Measurements from ENCODE around the gene GFPT1. TPM values are rescaled to one million over a fixed set of nuclear protein-coding genes. Genes with fewer than 3 reads are reported as not detected.

Gene GFPT1
- total RNA-seq, 2 donors from 2014 or later: 218 to 289 TPM

GRCh38 chr2:69322631-69323030 is 64.4 kb downstream of the GFPT1 start:
- Histone ChIP-seq H3K4me1 (no peaks in the 10 kb centered on the region), H3K27me3 (no peaks in the 10 kb centered on the region), H3K36me3 (peaks cover 4% of the 10 kb centered on the region), H3K4me3 (no peak overlapping the region), H3K9me3 (no peaks in the 10 kb centered on the region), H3K27ac (no peak overlapping the region), H3K9ac (ENCODE audit: low read depth in 2 of 2, low read length in 2 of 2) (no peak overlapping the region)
- TF ChIP-seq, protein P1, sequence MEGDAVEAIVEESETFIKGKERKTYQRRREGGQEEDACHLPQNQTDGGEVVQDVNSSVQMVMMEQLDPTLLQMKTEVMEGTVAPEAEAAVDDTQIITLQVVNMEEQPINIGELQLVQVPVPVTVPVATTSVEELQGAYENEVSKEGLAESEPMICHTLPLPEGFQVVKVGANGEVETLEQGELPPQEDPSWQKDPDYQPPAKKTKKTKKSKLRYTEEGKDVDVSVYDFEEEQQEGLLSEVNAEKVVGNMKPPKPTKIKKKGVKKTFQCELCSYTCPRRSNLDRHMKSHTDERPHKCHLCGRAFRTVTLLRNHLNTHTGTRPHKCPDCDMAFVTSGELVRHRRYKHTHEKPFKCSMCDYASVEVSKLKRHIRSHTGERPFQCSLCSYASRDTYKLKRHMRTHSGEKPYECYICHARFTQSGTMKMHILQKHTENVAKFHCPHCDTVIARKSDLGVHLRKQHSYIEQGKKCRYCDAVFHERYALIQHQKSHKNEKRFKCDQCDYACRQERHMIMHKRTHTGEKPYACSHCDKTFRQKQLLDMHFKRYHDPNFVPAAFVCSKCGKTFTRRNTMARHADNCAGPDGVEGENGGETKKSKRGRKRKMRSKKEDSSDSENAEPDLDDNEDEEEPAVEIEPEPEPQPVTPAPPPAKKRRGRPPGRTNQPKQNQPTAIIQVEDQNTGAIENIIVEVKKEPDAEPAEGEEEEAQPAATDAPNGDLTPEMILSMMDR (IDR thresholded peaks at IDR 0.05): no peak
- intact Hi-C loops (cut with DNase I): no loop called here
- no peak for DNase-seq

DNA sequence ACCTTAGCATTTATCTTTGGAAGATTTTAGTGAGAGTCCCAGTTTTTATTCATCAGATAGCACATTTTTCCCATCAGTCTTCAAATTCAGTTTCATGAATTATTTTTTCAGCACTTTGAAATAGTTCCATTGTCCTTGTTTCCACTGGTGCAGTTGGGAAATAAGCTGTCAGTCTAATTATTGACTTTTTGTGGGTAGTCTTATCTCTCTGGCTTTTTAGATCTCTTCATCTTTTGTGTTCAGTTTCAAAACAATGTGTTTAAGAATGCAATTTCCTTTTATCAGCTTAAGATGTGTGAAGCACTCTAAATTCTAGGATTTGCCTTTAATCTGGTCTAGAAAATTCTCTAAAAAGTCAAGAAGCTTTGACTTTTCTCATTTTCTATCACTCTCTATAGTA is 70.5 kb downstream of the GFPT1 start:
- Histone ChIP-seq H3K27ac (no peak overlapping the region), H3K9ac (ENCODE audit: low read depth in 2 of 2, low read length in 2 of 2) (no peak overlapping the region), H3K27me3 (no peaks in the 10 kb centered on the region), H3K4me3 (no peak overlapping the region), H3K4me1 (no peaks in the 10 kb centered on the region), H3K36me3 (no peaks in the 10 kb centered on the region), H3K9me3 (no peaks in the 10 kb centered on the region)
- intact Hi-C loops (cut with DNase I): no loop called here
- TF ChIP-seq, protein P1 (IDR thresholded peaks at IDR 0.05): no peak
- no peak for DNase-seq

DNA sequence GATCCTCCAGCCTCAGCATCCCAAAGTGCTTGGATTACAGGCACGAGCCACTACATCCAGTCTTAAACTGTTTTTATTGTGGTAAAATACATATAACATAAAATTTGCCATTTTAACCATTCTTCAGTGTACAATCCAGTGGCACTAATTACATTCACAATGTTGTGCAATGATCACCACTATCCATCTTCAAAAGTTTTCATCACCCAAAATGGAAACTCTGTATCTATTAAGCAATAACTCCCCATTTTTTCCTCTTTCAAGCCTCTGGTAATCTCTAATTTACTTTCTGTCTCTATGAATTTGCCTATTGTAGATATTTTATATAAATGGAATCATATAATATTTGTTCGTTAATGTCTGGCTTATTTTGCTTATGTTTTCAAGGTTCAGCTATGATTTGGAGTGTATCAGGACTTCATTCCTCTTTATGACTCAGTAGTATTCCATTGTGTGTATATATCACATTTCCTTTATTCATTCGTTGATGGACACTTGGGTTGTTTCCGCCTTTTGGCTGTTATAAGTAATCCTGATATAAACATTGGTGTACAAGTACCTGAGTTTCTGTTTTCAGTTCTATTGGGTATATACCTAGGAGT is 71.8 kb downstream of the GFPT1 start:
- Histone ChIP-seq H3K9me3 (no peaks in the 10 kb centered on the region), H3K36me3 (no peaks in the 10 kb centered on the region), H3K27ac (no peak overlapping the region), H3K4me1 (peaks cover 4% of the 10 kb centered on the region), H3K4me3 (no peak overlapping the region), H3K27me3 (no peaks in the 10 kb centered on the region), H3K9ac (ENCODE audit: low read depth in 2 of 2, low read length in 2 of 2) (no peak overlapping the region)
- intact Hi-C loops (cut with DNase I): no loop called here
- TF ChIP-seq, protein P1 (IDR thresholded peaks at IDR 0.05): no peak
- no peak for DNase-seq

DNA sequence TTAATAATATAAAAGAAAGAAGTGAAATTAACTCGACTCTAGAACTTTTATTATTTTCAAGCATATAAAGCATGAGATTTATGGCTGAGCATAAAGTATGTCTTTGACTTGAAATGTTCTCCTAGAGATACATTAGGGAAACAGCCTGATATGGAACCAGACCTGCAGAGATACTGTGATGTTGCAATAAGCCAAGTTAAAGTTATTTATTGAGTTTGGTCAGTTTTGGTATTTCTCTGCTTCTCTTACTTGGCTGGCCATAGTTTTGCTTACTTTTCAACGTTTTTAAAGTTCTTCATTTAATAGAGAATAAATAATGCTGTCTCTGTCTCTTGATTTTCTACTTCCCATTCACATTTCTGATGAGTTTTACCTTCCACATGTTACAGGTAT is 76.0 kb downstream of the GFPT1 start:
- Histone ChIP-seq H3K9me3 (no peaks in the 10 kb centered on the region), H3K9ac (ENCODE audit: low read depth in 2 of 2, low read length in 2 of 2) (no peak overlapping the region), H3K4me1 (peaks cover 12% of the 10 kb centered on the region), H3K4me3 (no peak overlapping the region), H3K36me3 (no peaks in the 10 kb centered on the region), H3K27me3 (no peaks in the 10 kb centered on the region), H3K27ac (peak overlapping the region; percentile 74)
- DNase-seq: no peak
- intact Hi-C loops (cut with DNase I): no loop called here
- TF ChIP-seq, protein P1 (IDR thresholded peaks at IDR 0.05): no peak

- Histone ChIP-seq H3K9me3 (no peaks in the 10 kb centered on the region), H3K9ac (ENCODE audit: low read depth in 2 of 2, low read length in 2 of 2) (peak overlapping the region; percentile 13 to 60), H3K4me3 (no peak overlapping the region), H3K36me3 (no peaks in the 10 kb centered on the region), H3K27me3 (no peaks in the 10 kb centered on the region), H3K4me1 (peaks cover 12% of the 10 kb centered on the region), H3K27ac (peak overlapping the region; percentile 74)
- intact Hi-C loops (cut with DNase I): no loop called here
- peak; percentile 25 for DNase-seq
- TF ChIP-seq, protein P1 (IDR thresholded peaks at IDR 0.05): no peak
These were observed 76.7 kb downstream of the GFPT1 start for GRCh38 chr2:69310111-69311023.
